K562 (cell line): ENCODE results near the gene C9orf50. TPM values are rescaled to one million over a fixed set of nuclear protein-coding genes. Genes with fewer than 3 reads are reported as not detected.

Experiments used
- BACH1 ChIP-seq: fragments of 200-800 bp; sonication (Bioruptor generic); IDR thresholded peaks from 2 replicates; pipeline ENCODE4 v1.6.1; 2016; ENCODE audit warnings: missing genetic modification characterization, missing compliant biosample characterization
- BHLHE40 ChIP-seq: IDR thresholded peaks from 2 replicates; pipeline ENCODE4 v1.6.1; 2011; ENCODE audit warnings: low read length, improper control_type of control experiment
- CHD1 ChIP-seq: fragments of 200-600 bp; sonication (generic); IDR thresholded peaks from one replicate; pipeline ENCODE4 v1.6.1; 2012; ENCODE audit warnings: mild to moderate bottlenecking, moderate library complexity, low read length, inconsistent platforms
- ERF ChIP-seq: fragments of 450-650 bp; formaldehyde crosslinking; IDR thresholded peaks from 2 replicates; pipeline ENCODE4 v1.4.0; 2020; ENCODE audit warnings: mild to moderate bottlenecking, mixed read lengths
- KDM4B ChIP-seq, 2 experiments: fragments of 450-650 bp in 1 of 2; sonication (generic) in 1 of 2; IDR thresholded peaks; 2 replicates each; pipeline ENCODE4 v1.6.1; 2016 to 2017; ENCODE audit warnings: borderline replicate concordance in 2 of 2, antibody characterized with exemption in 1 of 2, low read depth in 1 of 2, mild to moderate bottlenecking in 1 of 2
- MTA1 ChIP-seq: fragments of 450-650 bp; IDR thresholded peaks from 2 replicates; pipeline ENCODE4 v1.6.1; 2017; ENCODE audit warnings: borderline replicate concordance
- MYC ChIP-seq, 2 experiments: fragments of 250-450 bp in 1 of 2; sonication (Bioruptor Pico) in 1 of 2; IDR thresholded peaks; 2 replicates each; pipeline versions ENCODE4 v1.5.1 to v1.6.1; 2012 to 2021; ENCODE audit warnings: low read depth in 2 of 2, borderline replicate concordance in 1 of 2, improper control_type of control experiment in 1 of 2, low read length in 1 of 2, mild to moderate bottlenecking in 1 of 2, moderate library complexity in 1 of 2
- PHB ChIP-seq: fragments of 250-450 bp; sonication (Bioruptor Pico); IDR thresholded peaks from 2 replicates; pipeline ENCODE4 v1.5.0; 2021
- RBM39 ChIP-seq: fragments of 200-400 bp; formaldehyde crosslinking; optimal IDR thresholded peaks from 2 replicates; pipeline ENCODE3; 2018; ENCODE audit warnings: low read depth, low read length
- polyA plus RNA-seq, 8 experiments: library from polyadenylated mRNA; depleted of rRNA in 4 of 8; stranded (reverse) in 5 of 8; unstranded in 3 of 8; fragments of >200 nt; fragmentation: Nextera tagmentation in 2 of 8; fragmentation: Illumina TruSeq in 1 of 8; extraction: Ambion mirVana in 2 of 8; extraction: Trizol in 1 of 8; gene quantifications; 2 replicates each; pipeline versions ENCODE4 v1.2.1 to v1.2.3, GENCODE V29; 2011 to 2014; ENCODE audit warnings: inconsistent platforms in 1 of 8, missing spikeins in 1 of 8
- total RNA-seq, 7 experiments: library from RNA; depleted of rRNA in 6 of 7; stranded (reverse); fragments of >200 nt in 6 of 7; fragmentation: Illumina TruSeq in 2 of 7; extraction: Trizol in 2 of 7; gene quantifications; 2 replicates each; pipeline versions ENCODE4 v1.2.1 to v1.2.3, GENCODE V29; 2011 to 2021; ENCODE audit warnings: low replicate concordance in 1 of 7
- TF ChIP-seq, protein P1 (sequence below): fragments of 150-350 bp; conservative IDR thresholded peaks from 2 replicates; pipeline ENCODE4 v1.6.1; 2014; ENCODE audit warnings: low read length
- TF ChIP-seq, protein P2 (sequence below): fragments of 250-450 bp; sonication (Bioruptor Pico); IDR thresholded peaks from 2 replicates; pipeline ENCODE4 v1.8.0; 2021; ENCODE audit warnings: borderline replicate concordance, mild to moderate bottlenecking, moderate library complexity; ENCODE audit not compliant: poor library complexity, severe bottlenecking
- TF ChIP-seq, protein P3 (sequence below): sonication (generic); formaldehyde crosslinking; IDR thresholded peaks from 2 replicates; pipeline ENCODE4 v1.8.0; 2022; ENCODE audit warnings: mild to moderate bottlenecking, missing genetic modification reagents
- TF ChIP-seq, protein P4 (sequence below): sonication (generic); formaldehyde crosslinking; IDR thresholded peaks from 2 replicates; pipeline ENCODE4 v1.8.0; 2022; ENCODE audit warnings: mild to moderate bottlenecking, missing genetic modification reagents, borderline replicate concordance
- TF ChIP-seq, protein P5 (sequence below): IDR thresholded peaks from 2 replicates; pipeline ENCODE4 v1.6.1; 2011; ENCODE audit not compliant: insufficient read length; ENCODE audit errors: extremely low read depth
- TF ChIP-seq, protein P6 (sequence below): fragments of 450-650 bp; IDR thresholded peaks from 2 replicates; pipeline ENCODE4 v1.6.1; 2016; ENCODE audit warnings: antibody characterized with exemption
- TF ChIP-seq, protein P7 (sequence below): fragments of 450-650 bp; formaldehyde crosslinking; IDR thresholded peaks from 2 replicates; pipeline ENCODE4 v1.4.0; 2020; ENCODE audit warnings: mild to moderate bottlenecking

The C9orf50 gene
- total and polyA plus RNA-seq, 9 of the 15 experiments (the other 6 are each of a cell fraction or from before 2014, with no cell fraction given), result not detected

DNA sequence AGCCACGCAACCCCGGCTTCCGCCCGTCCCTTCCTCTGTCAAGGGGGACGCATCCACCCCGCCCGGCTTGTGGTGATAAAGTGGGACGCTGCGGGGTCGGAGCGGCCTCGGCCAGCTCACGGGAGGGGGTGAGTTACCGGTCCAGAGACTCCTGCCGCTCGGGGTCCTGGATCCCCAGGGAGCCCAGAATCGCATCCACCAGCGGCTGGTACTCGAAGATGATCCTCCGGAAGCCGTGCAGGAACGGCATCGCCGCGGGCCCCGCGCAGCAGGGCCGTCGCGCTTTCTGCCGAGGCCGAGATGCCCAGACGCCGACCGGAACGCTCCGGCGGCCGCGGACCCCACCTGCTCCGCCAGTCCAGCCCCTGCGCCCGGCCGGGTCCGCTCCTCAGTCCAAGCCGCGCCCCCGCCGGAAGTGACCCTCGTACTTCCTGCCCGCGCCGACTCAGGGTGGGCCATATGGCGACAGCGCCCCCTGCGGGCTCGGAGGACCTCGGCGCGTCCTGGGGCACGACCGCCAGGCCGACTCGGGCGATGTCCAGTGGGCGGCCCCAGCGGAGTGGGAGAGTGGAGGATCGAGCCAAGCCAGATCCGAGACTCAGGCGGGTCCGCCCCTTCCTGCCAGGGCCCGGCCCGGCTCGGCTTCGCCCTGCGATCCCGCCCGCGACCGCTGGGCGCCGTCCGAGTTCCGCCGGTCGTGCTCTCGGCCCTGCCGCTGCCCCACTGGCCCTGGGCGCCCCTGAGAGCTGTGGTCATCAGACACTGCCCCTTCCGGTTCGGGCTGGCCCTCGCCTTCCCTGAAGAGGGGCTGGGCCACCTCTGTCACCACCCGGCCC is 21.1 kb upstream of the C9orf50 start, which contains the start of gene ASB6 (continued):
- TF ChIP-seq, protein P1, sequence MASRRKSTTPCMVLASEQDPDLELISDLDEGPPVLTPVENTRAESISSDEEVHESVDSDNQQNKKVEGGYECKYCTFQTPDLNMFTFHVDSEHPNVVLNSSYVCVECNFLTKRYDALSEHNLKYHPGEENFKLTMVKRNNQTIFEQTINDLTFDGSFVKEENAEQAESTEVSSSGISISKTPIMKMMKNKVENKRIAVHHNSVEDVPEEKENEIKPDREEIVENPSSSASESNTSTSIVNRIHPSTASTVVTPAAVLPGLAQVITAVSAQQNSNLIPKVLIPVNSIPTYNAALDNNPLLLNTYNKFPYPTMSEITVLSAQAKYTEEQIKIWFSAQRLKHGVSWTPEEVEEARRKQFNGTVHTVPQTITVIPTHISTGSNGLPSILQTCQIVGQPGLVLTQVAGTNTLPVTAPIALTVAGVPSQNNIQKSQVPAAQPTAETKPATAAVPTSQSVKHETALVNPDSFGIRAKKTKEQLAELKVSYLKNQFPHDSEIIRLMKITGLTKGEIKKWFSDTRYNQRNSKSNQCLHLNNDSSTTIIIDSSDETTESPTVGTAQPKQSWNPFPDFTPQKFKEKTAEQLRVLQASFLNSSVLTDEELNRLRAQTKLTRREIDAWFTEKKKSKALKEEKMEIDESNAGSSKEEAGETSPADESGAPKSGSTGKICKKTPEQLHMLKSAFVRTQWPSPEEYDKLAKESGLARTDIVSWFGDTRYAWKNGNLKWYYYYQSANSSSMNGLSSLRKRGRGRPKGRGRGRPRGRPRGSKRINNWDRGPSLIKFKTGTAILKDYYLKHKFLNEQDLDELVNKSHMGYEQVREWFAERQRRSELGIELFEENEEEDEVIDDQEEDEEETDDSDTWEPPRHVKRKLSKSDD, result 0 out of 2 replicates have a peak, but pooled peaks have one; percentile 22
- TF ChIP-seq, protein P2, sequence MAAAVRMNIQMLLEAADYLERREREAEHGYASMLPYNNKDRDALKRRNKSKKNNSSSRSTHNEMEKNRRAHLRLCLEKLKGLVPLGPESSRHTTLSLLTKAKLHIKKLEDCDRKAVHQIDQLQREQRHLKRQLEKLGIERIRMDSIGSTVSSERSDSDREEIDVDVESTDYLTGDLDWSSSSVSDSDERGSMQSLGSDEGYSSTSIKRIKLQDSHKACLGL, result no peak
- peak in 1 of 2 experiments; percentile 94; a peak in 2 of 4 replicates for TF ChIP-seq KDM4B (IDR thresholded peaks at IDR 0.05; ENCODE audit: borderline replicate concordance in 2 of 2, low read depth in 1 of 2)
- no peak for TF ChIP-seq RBM39
- peak; percentile 82 for TF ChIP-seq MYC (IDR thresholded peaks at IDR 0.05; ENCODE audit: low read depth, low read length)
- no peak for TF ChIP-seq MYC (CRISPR knock-in tag; IDR thresholded peaks at IDR 0.05; ENCODE audit: borderline replicate concordance, low read depth)
- no peak for TF ChIP-seq MTA1
- TF ChIP-seq BACH1 (tag), result no peak
- TF ChIP-seq BHLHE40, result peak; percentile 54
- TF ChIP-seq, protein P3, sequence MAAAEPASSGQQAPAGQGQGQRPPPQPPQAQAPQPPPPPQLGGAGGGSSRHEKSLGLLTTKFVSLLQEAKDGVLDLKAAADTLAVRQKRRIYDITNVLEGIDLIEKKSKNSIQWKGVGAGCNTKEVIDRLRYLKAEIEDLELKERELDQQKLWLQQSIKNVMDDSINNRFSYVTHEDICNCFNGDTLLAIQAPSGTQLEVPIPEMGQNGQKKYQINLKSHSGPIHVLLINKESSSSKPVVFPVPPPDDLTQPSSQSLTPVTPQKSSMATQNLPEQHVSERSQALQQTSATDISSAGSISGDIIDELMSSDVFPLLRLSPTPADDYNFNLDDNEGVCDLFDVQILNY (CRISPR knock-in tag), result peak; percentile 87; the same call in 1 of the 2 replicates
- TF ChIP-seq, protein P4, sequence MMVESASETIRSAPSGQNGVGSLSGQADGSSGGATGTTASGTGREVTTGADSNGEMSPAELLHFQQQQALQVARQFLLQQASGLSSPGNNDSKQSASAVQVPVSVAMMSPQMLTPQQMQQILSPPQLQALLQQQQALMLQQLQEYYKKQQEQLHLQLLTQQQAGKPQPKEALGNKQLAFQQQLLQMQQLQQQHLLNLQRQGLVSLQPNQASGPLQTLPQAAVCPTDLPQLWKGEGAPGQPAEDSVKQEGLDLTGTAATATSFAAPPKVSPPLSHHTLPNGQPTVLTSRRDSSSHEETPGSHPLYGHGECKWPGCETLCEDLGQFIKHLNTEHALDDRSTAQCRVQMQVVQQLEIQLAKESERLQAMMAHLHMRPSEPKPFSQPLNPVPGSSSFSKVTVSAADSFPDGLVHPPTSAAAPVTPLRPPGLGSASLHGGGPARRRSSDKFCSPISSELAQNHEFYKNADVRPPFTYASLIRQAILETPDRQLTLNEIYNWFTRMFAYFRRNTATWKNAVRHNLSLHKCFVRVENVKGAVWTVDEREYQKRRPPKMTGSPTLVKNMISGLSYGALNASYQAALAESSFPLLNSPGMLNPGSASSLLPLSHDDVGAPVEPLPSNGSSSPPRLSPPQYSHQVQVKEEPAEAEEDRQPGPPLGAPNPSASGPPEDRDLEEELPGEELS (CRISPR knock-in tag), result no peak; the same call in 1 of the 2 replicates
- TF ChIP-seq, protein P5, sequence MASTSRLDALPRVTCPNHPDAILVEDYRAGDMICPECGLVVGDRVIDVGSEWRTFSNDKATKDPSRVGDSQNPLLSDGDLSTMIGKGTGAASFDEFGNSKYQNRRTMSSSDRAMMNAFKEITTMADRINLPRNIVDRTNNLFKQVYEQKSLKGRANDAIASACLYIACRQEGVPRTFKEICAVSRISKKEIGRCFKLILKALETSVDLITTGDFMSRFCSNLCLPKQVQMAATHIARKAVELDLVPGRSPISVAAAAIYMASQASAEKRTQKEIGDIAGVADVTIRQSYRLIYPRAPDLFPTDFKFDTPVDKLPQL, result no peak
- TF ChIP-seq CHD1, result no peak
- TF ChIP-seq, protein P6, sequence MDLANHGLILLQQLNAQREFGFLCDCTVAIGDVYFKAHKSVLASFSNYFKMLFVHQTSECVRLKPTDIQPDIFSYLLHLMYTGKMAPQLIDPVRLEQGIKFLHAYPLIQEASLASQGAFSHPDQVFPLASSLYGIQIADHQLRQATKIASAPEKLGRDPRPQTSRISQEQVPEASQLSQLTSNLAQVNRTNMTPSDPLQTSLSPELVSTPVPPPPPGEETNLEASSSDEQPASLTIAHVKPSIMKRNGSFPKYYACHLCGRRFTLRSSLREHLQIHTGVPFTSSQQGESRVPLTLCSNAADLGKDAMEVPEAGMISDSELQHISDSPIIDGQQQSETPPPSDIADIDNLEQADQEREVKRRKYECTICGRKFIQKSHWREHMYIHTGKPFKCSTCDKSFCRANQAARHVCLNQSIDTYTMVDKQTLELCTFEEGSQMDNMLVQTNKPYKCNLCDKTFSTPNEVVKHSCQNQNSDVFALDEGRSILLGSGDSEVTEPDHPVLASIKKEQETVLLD, result no peak
- TF ChIP-seq, protein P7, sequence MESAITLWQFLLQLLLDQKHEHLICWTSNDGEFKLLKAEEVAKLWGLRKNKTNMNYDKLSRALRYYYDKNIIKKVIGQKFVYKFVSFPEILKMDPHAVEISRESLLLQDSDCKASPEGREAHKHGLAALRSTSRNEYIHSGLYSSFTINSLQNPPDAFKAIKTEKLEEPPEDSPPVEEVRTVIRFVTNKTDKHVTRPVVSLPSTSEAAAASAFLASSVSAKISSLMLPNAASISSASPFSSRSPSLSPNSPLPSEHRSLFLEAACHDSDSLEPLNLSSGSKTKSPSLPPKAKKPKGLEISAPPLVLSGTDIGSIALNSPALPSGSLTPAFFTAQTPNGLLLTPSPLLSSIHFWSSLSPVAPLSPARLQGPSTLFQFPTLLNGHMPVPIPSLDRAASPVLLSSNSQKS, result no peak
- TF ChIP-seq PHB (CRISPR knock-in tag), result no peak
- no peak for TF ChIP-seq ERF (CRISPR knock-in tag)
